ENCODE results near the gene OCEL1.

Gene OCEL1

DNA sequence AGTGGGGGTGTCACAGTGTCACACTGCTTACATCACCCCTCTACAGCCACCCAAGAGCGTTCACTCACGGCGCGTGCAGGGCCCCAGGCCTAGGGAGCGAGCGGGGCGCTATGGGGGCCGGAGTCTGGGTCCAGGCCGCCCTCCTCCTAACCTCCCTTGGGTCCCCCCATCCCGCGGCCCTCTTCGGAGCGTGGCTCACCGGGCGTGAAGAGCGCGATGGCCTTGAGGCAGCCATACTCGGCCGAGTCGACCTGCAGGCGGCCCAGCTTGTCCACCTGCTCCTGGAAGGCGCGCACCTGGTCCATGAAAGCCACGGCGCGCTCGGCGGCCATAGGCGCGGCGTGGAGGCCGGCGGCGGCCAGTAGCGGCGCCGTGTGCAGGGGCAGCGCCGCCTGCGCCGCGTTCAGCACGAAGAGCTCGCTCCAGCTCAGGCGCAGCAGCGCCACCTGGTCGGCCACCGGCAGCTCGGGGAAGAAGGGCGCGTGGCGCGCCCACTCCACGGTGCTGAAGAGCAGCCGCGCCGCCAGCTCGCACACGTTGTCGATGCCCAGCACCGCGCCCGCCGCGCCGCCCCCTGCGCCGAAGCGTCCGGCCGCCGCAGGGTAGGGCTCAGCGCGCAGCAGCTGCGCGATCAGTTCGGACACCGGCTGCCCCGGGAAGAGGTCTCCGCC lies 9.4 kb downstream of the OCEL1 start:
- Histone ChIP-seq H3K9me2 (replicated peaks; ENCODE audit: control insufficient read depth, low read length) (no peaks in the 10 kb centered on the region), H4K20me1 (ENCODE audit: control insufficient read depth, insufficient read depth, low read depth, low read length) (peaks cover 5% of the 10 kb centered on the region; the same call in 1 of the 2 replicates), H3K4me3 (ENCODE audit: low read length) (peak overlapping the region; percentile 74), H3F3A (ENCODE audit: control insufficient read depth, insufficient read depth) (peaks cover 17% of the 10 kb centered on the region), H3K36me3 (ENCODE audit: control insufficient read depth, low read length) (peaks cover 67% of the 10 kb centered on the region), H3K4me2 (ENCODE audit: low read length) (peak overlapping the region; percentile 78), H3K79me2 (ENCODE audit: control insufficient read depth, low read length) (peaks cover 41% of the 10 kb centered on the region), H3K9me3 (ENCODE audit: control insufficient read depth, insufficient read depth, low read length) (no peaks in the 10 kb centered on the region), H3K27me3 (ENCODE audit: control insufficient read depth, low read length) (no peaks in the 10 kb centered on the region), H3K27ac (ENCODE audit: low read depth, low read length) (peak overlapping the region; percentile 54), H3K4me1 (ENCODE audit: control insufficient read depth, low read length) (peaks cover 23% of the 10 kb centered on the region)
- no peak for TF ChIP-seq EZH2phosphoT487 (IDR thresholded peaks at IDR 0.05; ENCODE audit: borderline replicate concordance, low read length)
- TF ChIP-seq, protein P1, sequence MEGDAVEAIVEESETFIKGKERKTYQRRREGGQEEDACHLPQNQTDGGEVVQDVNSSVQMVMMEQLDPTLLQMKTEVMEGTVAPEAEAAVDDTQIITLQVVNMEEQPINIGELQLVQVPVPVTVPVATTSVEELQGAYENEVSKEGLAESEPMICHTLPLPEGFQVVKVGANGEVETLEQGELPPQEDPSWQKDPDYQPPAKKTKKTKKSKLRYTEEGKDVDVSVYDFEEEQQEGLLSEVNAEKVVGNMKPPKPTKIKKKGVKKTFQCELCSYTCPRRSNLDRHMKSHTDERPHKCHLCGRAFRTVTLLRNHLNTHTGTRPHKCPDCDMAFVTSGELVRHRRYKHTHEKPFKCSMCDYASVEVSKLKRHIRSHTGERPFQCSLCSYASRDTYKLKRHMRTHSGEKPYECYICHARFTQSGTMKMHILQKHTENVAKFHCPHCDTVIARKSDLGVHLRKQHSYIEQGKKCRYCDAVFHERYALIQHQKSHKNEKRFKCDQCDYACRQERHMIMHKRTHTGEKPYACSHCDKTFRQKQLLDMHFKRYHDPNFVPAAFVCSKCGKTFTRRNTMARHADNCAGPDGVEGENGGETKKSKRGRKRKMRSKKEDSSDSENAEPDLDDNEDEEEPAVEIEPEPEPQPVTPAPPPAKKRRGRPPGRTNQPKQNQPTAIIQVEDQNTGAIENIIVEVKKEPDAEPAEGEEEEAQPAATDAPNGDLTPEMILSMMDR (IDR thresholded peaks at IDR 0.05; ENCODE audit: low read depth, low read length, poor library complexity, severe bottlenecking) = peak; percentile 61

DNA sequence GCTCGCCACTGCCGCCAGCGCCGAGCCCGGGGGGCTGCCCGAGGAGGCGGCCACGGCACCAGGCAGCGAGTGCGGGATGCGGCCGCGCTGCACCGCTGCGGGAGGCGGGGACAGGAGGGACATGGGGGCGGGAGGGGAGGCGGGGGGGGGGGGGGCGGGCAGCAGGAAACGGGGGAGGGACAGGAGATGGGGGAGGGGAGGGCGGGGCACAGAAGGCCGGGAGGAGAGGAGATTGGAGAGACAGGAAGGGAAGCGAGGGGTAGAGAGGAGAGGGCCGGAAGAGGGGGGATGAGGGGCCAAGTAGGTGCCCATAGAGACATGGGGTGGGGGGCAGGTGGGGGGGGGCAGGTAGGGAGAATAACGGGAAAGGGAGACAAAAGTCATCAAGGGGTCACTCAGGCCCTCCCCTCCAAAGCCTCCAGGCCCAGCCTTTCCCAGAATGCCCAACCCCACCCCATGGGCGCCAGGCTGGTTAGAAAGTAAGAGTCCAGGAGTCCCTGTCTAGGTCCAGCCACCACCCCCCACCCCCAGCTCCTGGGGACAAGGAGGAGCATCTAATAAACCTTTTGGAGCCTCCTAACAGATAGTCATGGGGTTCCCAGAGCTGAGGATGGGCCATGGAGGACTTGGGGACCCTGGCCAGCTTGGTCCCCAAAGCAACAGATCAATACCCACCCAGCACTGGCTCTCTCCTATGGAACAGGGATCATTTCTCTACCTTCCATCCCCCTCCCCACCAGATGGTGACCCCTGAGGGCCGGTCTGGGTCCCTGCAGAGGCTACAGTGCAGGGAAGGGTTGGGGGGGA lies 10.1 kb downstream of the OCEL1 start:
- peaks cover 5% of the 10 kb centered on the region; the same call in 1 of the 2 replicates for H4K20me1 ChIP-seq (ENCODE audit: control insufficient read depth, insufficient read depth, low read depth, low read length)
- H3K4me3 ChIP-seq (ENCODE audit: low read length) = peak overlapping the region; percentile 74
- TF ChIP-seq, protein P1 (IDR thresholded peaks at IDR 0.05; ENCODE audit: low read depth, low read length, poor library complexity, severe bottlenecking) = no peak
- no peak for TF ChIP-seq EZH2phosphoT487 (IDR thresholded peaks at IDR 0.05; ENCODE audit: borderline replicate concordance, low read length)
- H3K27ac ChIP-seq (ENCODE audit: low read depth, low read length) = peak overlapping the region; percentile 54
- H3K9me3 ChIP-seq (ENCODE audit: control insufficient read depth, insufficient read depth, low read length) = no peaks in the 10 kb centered on the region
- H3K9me2 ChIP-seq (replicated peaks; ENCODE audit: control insufficient read depth, low read length) = no peaks in the 10 kb centered on the region
- peaks cover 48% of the 10 kb centered on the region for H3K79me2 ChIP-seq (ENCODE audit: control insufficient read depth, low read length)
- peaks cover 67% of the 10 kb centered on the region for H3K36me3 ChIP-seq (ENCODE audit: control insufficient read depth, low read length)
- H3K27me3 ChIP-seq (ENCODE audit: control insufficient read depth, low read length) = no peaks in the 10 kb centered on the region
- peak overlapping the region; percentile 78 for H3K4me2 ChIP-seq (ENCODE audit: low read length)
- peaks cover 17% of the 10 kb centered on the region for H3F3A ChIP-seq (ENCODE audit: control insufficient read depth, insufficient read depth)
- peaks cover 23% of the 10 kb centered on the region for H3K4me1 ChIP-seq (ENCODE audit: control insufficient read depth, low read length)

DNA sequence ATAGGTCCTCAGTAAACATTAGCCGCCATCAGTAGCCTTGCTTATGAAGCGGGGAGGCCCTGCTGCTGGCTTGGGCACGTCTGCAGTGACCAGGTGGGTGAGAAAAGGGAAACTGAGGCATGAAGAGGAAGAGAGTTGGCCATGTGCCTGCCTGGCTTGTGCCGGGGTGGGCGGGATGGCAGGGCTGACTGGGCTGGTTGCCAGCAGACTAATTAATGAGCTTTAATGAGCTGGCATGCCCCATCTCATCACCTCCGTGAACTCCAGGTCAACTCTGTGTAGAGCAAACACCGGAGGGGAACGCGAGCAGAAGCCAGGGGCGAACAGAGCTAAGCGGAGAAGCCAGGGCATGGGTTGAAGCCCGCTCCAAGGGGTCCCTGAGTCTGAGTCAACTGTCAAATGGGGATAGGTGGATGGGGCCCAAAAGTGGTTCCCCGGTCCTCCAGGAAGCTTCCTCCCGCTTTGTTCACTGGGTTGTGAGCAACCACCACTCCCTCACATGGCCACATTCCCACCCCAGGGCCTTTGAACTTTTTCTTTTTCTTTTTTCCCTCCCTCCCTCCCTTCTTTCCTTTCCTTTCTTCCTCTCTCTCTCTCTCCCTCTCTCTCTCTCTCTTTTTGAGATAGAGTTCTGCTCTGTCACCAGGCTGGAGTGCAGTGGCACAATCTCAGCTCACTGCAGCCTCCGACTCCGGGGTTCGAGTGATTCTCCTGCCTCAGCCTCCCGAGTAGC lies 11.0 kb downstream of the OCEL1 start:
- Histone ChIP-seq H3K4me2 (ENCODE audit: low read length) (peak overlapping the region; percentile 58; the same call in 1 of the 2 replicates), H3K9me3 (ENCODE audit: control insufficient read depth, insufficient read depth, low read length) (no peaks in the 10 kb centered on the region), H3K79me2 (ENCODE audit: control insufficient read depth, low read length) (peaks cover 55% of the 10 kb centered on the region), H3K27ac (ENCODE audit: low read depth, low read length) (0 out of 2 replicates have a peak overlapping the region, but pooled peaks have one; percentile 6), H4K20me1 (ENCODE audit: control insufficient read depth, insufficient read depth, low read depth, low read length) (peaks cover 5% of the 10 kb centered on the region; the same call in 1 of the 2 replicates), H3K4me1 (ENCODE audit: control insufficient read depth, low read length) (peaks cover 23% of the 10 kb centered on the region), H3K4me3 (ENCODE audit: low read length) (peak overlapping the region; percentile 44; the same call in 1 of the 2 replicates), H3K9me2 (replicated peaks; ENCODE audit: control insufficient read depth, low read length) (no peaks in the 10 kb centered on the region), H3K27me3 (ENCODE audit: control insufficient read depth, low read length) (no peaks in the 10 kb centered on the region), H3K36me3 (ENCODE audit: control insufficient read depth, low read length) (peaks cover 66% of the 10 kb centered on the region), H3F3A (ENCODE audit: control insufficient read depth, insufficient read depth) (peaks cover 17% of the 10 kb centered on the region)
- TF ChIP-seq, protein P1 (IDR thresholded peaks at IDR 0.05; ENCODE audit: low read depth, low read length, poor library complexity, severe bottlenecking) = no peak
- TF ChIP-seq EZH2phosphoT487 (IDR thresholded peaks at IDR 0.05; ENCODE audit: borderline replicate concordance, low read length) = no peak

All from DOHH2 (cell line).